Choroid plexus epithelial cell (primary cell): ENCODE results near the gene P2RX3.
"Not testable (repeated sequence)": the region's sequence is repeated elsewhere in the genome, so short reads cannot be mapped to it uniquely, and the experiment has no call there.

Source experiments
- DNase-seq: peaks from one replicate; pipeline ENCODE4 v3.0.0-alpha.2; 2010; ENCODE audit warnings: low read depth
- H3K4me3 ChIP-seq: 2 replicates; pipeline ENCODE4 v1.5.1; 2011; ENCODE audit warnings: low read depth, mild to moderate bottlenecking, control low read depth, low read length, moderate library complexity
- TF ChIP-seq, protein P1 (sequence below): conservative IDR thresholded peaks from 2 replicates; pipeline ENCODE4 v1.5.1; 2011; ENCODE audit warnings: low read depth, mild to moderate bottlenecking, control low read depth, inconsistent platforms, low read length, moderate library complexity

Gene P2RX3

DNA sequence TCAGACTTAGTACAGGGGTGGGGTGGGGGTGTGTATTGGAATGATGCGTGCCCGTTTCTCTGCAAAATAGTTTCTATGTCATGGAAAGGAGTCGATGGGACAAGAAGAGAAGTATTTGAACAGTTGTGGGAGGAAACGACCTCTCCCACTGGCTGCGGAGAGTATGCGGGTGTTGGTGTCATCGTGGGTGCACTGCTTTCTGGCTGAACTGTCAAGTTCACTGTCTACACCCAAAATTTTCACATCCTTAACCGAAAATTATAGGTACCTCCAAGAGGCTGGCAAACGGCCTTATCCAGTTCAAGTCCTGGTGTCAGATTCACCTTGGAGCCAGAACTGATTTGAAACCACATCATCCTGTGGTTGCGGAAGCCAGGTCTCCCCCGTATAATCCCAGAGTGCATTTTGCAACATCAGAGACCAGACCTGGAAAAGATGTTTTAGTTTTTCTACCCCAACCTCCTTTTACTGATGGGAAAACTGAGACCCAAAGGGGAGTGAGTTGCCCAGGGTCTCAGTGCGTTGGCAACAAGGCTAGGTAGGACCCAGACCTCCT lies 2.0 kb upstream of the P2RX3 start:
- TF ChIP-seq, protein P1, sequence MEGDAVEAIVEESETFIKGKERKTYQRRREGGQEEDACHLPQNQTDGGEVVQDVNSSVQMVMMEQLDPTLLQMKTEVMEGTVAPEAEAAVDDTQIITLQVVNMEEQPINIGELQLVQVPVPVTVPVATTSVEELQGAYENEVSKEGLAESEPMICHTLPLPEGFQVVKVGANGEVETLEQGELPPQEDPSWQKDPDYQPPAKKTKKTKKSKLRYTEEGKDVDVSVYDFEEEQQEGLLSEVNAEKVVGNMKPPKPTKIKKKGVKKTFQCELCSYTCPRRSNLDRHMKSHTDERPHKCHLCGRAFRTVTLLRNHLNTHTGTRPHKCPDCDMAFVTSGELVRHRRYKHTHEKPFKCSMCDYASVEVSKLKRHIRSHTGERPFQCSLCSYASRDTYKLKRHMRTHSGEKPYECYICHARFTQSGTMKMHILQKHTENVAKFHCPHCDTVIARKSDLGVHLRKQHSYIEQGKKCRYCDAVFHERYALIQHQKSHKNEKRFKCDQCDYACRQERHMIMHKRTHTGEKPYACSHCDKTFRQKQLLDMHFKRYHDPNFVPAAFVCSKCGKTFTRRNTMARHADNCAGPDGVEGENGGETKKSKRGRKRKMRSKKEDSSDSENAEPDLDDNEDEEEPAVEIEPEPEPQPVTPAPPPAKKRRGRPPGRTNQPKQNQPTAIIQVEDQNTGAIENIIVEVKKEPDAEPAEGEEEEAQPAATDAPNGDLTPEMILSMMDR, result no peak
- no peak for DNase-seq
- peak overlapping the region; percentile 79 for H3K4me3 ChIP-seq

DNA sequence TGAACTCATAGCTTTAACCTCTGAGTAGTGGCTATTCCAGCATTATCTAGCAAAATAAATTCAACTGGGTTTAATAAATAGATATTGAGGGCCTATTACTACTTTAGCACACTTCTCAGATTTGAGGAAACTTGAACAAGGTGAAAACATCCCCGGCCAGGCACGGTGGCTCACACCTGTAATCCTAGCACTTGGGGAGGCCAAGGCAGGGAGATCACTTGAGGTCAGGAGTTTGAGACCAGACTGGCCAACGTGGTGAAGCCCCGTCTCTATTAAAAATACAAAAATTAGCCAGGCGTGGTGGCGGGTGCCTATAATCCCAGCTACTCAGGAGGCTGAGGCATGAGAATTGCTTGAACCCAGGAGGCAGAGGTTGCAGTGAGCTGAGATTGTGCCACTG lies 1.3 kb upstream of the P2RX3 start:
- not testable (repeated sequence) for DNase-seq, H3K4me3 ChIP-seq

DNA sequence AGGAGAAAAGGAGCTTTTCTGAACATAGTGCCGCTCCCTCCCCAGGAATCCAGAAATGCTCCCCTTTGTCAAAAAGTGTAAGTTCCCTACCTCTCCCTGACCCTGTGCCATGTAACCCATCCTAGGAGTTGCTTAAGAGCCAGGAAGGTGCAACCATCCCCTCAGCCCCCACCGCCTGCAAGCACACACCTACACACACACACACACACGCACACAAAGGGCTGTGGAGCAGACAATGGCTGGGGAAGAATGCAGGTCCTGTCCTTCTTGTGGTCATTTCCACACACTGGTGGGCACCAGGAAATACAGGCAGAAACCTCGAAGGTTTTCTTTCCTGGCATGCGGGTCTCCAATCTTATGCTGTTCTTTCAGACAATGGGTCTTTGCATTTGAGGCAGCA lies 1.2 kb downstream of the P2RX3 start:
- no peak overlapping the region for H3K4me3 ChIP-seq
- TF ChIP-seq, protein P1, result no peak
- DNase-seq, result no peak

DNA sequence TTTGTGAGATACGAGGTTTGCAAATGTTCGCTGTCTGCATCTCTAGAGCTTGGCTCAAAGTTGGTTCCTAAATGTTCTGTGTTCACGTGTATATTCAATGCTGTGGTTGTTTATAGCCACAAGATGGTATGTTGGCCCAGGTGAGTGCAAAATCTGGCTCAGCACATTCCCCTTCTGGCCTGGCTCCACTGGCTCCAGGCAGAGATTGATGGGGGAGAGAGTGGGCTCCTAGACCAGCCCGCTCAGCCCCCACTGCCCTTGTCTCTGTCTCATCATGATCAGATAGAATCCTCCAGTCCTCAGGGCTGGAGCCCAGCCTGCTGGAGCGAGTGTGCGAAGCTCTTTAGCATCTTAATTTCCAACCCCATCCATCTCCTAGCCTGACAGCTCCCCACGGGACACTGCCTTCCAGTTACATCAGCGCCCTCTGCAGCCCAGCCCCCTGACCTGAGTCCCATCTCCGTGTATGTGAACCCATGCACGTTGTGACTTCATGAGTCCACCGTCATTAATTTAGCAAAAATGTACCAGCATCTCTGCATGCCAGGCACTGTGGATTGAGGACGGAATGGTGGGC lies 2.0 kb downstream of the P2RX3 start:
- peak; percentile 26 for DNase-seq
- H3K4me3 ChIP-seq, result no peak overlapping the region
- TF ChIP-seq, protein P1, result peak; percentile 23

DNA sequence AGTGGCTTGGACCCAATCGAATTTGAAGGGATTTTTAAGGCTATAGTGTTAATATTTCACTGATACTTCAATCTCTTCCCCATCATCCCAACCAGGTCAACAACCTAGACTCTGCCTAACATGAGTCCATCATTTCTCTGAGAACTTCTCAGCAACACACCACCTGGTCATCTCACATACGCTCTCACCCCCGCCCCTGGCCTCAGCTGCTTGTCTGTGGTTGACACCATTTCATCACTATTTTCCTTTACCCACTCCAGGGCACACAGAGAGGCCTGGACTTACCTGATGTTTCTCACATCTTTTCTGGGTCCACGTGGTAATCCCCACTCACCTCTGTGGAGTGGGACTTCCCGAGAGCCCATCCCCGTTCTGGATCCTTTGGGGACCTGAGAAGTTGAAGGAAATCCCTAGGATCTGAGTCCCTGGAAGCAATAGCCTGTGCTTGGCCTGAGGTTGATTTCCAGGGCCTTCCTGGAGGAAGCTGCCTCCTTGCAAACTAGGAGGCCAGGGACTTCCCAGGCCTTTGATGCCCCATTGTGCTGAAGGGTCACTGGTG lies 3.2 kb downstream of the P2RX3 start:
- no peak for DNase-seq
- TF ChIP-seq, protein P1, result no peak
- no peak overlapping the region for H3K4me3 ChIP-seq

DNA sequence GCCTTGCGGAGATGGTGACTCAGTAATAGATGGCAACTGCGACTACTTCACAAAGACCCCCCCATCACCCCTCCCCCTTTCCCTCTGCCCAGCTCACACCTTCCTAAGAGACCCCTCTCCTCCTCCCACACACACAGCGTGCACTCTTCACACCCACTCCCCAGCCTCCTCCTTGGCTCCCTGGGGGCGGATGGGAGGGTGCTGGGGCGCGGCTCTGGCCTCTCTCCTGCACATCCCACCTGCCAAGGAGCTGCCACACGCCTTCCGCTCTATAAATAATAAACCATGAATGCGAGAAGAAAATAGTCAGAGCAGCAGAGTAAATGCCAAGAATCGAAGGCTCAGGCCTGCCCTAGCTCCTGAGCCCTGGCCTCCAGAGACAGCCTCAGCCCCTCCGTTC lies 4.5 kb downstream of the P2RX3 start:
- no peak overlapping the region for H3K4me3 ChIP-seq
- TF ChIP-seq, protein P1, result no peak
- DNase-seq, result no peak

DNA sequence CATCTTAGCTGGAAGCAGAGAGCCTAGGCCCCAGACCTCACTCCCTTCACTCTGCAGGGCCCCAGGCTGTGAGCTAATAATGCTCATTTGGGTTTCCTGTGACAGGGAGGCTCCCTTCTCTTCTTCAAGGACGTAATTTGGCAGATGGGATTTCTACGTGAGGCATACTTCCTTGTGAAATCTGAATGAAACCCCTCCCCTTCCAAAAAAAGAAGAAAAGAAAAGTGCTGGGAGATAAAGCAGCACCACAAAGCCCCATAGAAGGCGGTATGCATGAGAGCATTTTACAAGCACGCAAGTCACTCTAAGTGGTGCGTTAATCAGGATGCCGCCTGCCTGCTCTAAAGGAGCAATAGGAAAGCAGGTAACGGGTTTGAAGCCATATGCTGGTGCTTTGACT lies 5.7 kb downstream of the P2RX3 start:
- H3K4me3 ChIP-seq, result no peak overlapping the region
- no peak for DNase-seq
- TF ChIP-seq, protein P1, result no peak
